CD4-positive, alpha-beta T cell (primary cell): ENCODE data around the gene TAF3. TPM values are rescaled to one million over a fixed set of nuclear protein-coding genes. Genes with fewer than 3 reads are reported as not detected.

Experiments used
- ATAC-seq: fragments of 200-7000 bp; cut with Tn5 transposase; one replicate; pipeline ENCODE4 v1.10.0; 2022; ENCODE audit warnings: mild to moderate bottlenecking; ENCODE audit not compliant: poor library complexity
- CTCF ChIA-PET: fragments of 350-600 bp; sonication (Branson Sonifier 250); formaldehyde crosslinking; loops from one replicate; lab custom pipeline; 2021; ENCODE audit warnings: antibody characterized with exemption, inconsistent platforms; lab: Charles Lee
- POLR2A ChIA-PET: fragments of 350-600 bp; sonication (Branson Sonifier 250); formaldehyde crosslinking; loops from one replicate; lab custom pipeline; 2021; ENCODE audit warnings: antibody characterized with exemption, inconsistent platforms; lab: Charles Lee
- DNase-seq, 14 experiments: peaks; one replicate each; pipeline ENCODE4 v3.0.0-alpha.2; 2013 to 2020; ENCODE audit warnings: mixed read lengths in 2 of 14
- H3K27ac ChIP-seq, 2 donors: one replicate each; pipeline versions ENCODE4 v1.5.1 to v1.7.0; 2013; ENCODE audit warnings: low read length in 2 of 2, low read depth in 1 of 2, mild to moderate bottlenecking in 1 of 2
- H3K27me3 ChIP-seq, 2 experiments: 1 replicate in 1 of 2; 2 replicates in 1 of 2; pipeline versions ENCODE4 v1.6.1 to v1.7.0; 2013; ENCODE audit warnings: low read length in 2 of 2, control low read depth in 1 of 2, mild to moderate bottlenecking in 1 of 2, moderate library complexity in 1 of 2; ENCODE audit not compliant: insufficient read depth in 2 of 2, control insufficient read depth in 1 of 2
- H3K36me3 ChIP-seq: one replicate; pipeline ENCODE4 v1.6.1; 2013; ENCODE audit warnings: low read length, control low read depth; ENCODE audit not compliant: insufficient read depth
- H3K4me1 ChIP-seq: one replicate; pipeline ENCODE4 v1.6.1; 2013; ENCODE audit warnings: low read length, control low read depth; ENCODE audit not compliant: insufficient read depth
- H3K4me3 ChIP-seq: one replicate; pipeline ENCODE4 v1.5.1; 2013; ENCODE audit warnings: mild to moderate bottlenecking, low read length, moderate library complexity
- H3K9me3 ChIP-seq, 2 experiments: 1 replicate in 1 of 2; 2 replicates in 1 of 2; pipeline versions ENCODE4 v1.6.1 to v1.7.0; 2013; ENCODE audit warnings: low read length in 2 of 2, mild to moderate bottlenecking in 2 of 2, control low read depth in 1 of 2, moderate library complexity in 1 of 2; ENCODE audit not compliant: control insufficient read depth in 1 of 2, insufficient read depth in 1 of 2
- H3K27ac Mint-ChIP-seq: one replicate; pipeline ENCODE4 v1.8.0; 2020; ENCODE audit warnings: mixed read lengths
- H3K27me3 Mint-ChIP-seq: one replicate; pipeline ENCODE4 v1.8.0; 2021; ENCODE audit warnings: mixed read lengths
- H3K36me3 Mint-ChIP-seq: one replicate; pipeline ENCODE4 v1.8.0; 2021; ENCODE audit warnings: low read depth, mixed read lengths
- H3K4me1 Mint-ChIP-seq: one replicate; pipeline ENCODE4 v1.8.0; 2021; ENCODE audit warnings: low read depth, mixed read lengths
- H3K4me3 Mint-ChIP-seq: one replicate; pipeline ENCODE4 v1.8.0; 2020; ENCODE audit warnings: mild to moderate bottlenecking, mixed read lengths
- H3K9me3 Mint-ChIP-seq: one replicate; pipeline ENCODE4 v1.8.0; 2020; ENCODE audit warnings: mixed read lengths
- intact Hi-C, 2 experiments: fragments of 100-400 bp; cut with DNase I in 1 of 2; cut with micrococcal nuclease in 1 of 2; formaldehyde crosslinking; loops; one replicate each; pipeline versions ENCODE4 v1.15.1 to v1.9.0; 2023 to 2025; cut with DNase I, micrococcal nuclease
- total RNA-seq, 174 experiments: library from RNA in 2 of 174; stranded (reverse) in 2 of 174; gene quantifications; one replicate each; pipeline ENCODE4 v1.2.3 and lab custom pipeline; 2021 to 2026
- TF ChIP-seq, protein P1 (sequence below): fragments of 200-600 bp; IDR thresholded peaks from one replicate; pipeline ENCODE4 v1.8.0; 2022; ENCODE audit warnings: antibody characterized with exemption, mild to moderate bottlenecking

TAF3 gene
- total RNA-seq, 2 experiments from 2014 or later = 12.6 to 12.8 TPM

GRCh38 chr10:7788639-7789286 lies 29.5 kb upstream of the TAF3 start:
- Mint-ChIP-seq H3K4me3 (no peak overlapping the region), H3K9me3 (no peaks in the 10 kb centered on the region), H3K27ac (no peak overlapping the region), H3K36me3 (peaks cover 29% of the 10 kb centered on the region), H3K27me3 (no peaks in the 10 kb centered on the region), H3K4me1 (peaks cover 66% of the 10 kb centered on the region)
- DNase-seq (peak in 3 of 14 experiments; percentile 3 to 24 (median 5)), ATAC-seq (peak; percentile 7)
- Histone ChIP-seq H3K27ac (peak overlapping the region in 1 of 2 donors; percentile 2), H3K9me3 (no peaks in the 10 kb centered on the region), H3K4me1 (peaks cover 27% of the 10 kb centered on the region), H3K27me3 (no peaks in the 10 kb centered on the region), H3K4me3 (peak overlapping the region; percentile 93), H3K36me3 (peaks cover 22% of the 10 kb centered on the region)
- CTCF ChIA-PET = interaction anchor here (1.0 kb wide), 1 partner anchor 29 kb away, joined by 6 read pairs; the partner anchor contains the start of gene TAF3
- intact Hi-C loops = loop anchor here (1.0 to 10.0 kb wide), 2 partner anchors 30 to 374 kb away; partner anchors contain the start of genes TAF3 (in 2 of the 2) and SFMBT2 (in 1 of the 2)
- TF ChIP-seq, protein P1, sequence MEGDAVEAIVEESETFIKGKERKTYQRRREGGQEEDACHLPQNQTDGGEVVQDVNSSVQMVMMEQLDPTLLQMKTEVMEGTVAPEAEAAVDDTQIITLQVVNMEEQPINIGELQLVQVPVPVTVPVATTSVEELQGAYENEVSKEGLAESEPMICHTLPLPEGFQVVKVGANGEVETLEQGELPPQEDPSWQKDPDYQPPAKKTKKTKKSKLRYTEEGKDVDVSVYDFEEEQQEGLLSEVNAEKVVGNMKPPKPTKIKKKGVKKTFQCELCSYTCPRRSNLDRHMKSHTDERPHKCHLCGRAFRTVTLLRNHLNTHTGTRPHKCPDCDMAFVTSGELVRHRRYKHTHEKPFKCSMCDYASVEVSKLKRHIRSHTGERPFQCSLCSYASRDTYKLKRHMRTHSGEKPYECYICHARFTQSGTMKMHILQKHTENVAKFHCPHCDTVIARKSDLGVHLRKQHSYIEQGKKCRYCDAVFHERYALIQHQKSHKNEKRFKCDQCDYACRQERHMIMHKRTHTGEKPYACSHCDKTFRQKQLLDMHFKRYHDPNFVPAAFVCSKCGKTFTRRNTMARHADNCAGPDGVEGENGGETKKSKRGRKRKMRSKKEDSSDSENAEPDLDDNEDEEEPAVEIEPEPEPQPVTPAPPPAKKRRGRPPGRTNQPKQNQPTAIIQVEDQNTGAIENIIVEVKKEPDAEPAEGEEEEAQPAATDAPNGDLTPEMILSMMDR = no peak
- POLR2A ChIA-PET = interaction anchor here (1.0 to 3.8 kb wide), 18 partner anchors 9 to 1440 kb away, joined by 3 to 135 read pairs (median 4); partner anchors contain the start of gene TAF3

- CTCF ChIA-PET = interaction anchor here (0.9 kb wide), 2 partner anchors 33 to 394 kb away, joined by 3 read pairs; no protein-coding TSS in a partner anchor
- H3K4me3 ChIP-seq = peak overlapping the region; percentile 93
Observed at GRCh38 chr10:7789390-7789789, 28.9 kb upstream of the TAF3 start.

GRCh38 chr10:7792541-7792940 lies 25.8 kb upstream of the TAF3 start:
- ChIA-PET CTCF (no interaction called here), POLR2A (interaction anchor here (0.9 to 2.3 kb wide), 2 partner anchors 25 to 269 kb away, joined by 4 to 19 read pairs; partner anchors contain the start of gene TAF3)
- H3K9me3 ChIP-seq = no peaks in the 10 kb centered on the region
- Mint-ChIP-seq H3K27ac (peak overlapping the region; percentile 34), H3K36me3 (peaks cover 65% of the 10 kb centered on the region), H3K9me3 (no peaks in the 10 kb centered on the region), H3K27me3 (no peaks in the 10 kb centered on the region), H3K4me1 (peaks cover 80% of the 10 kb centered on the region), H3K4me3 (peak overlapping the region; percentile 36)
- no peak overlapping the region for H3K27ac ChIP-seq
- intact Hi-C loops = no loop called here
- H3K27me3 ChIP-seq = no peaks in the 10 kb centered on the region
- TF ChIP-seq, protein P1 = no peak
- ATAC-seq = no peak
- peaks cover 33% of the 10 kb centered on the region for H3K36me3 ChIP-seq
- peaks cover 23% of the 10 kb centered on the region for H3K4me1 ChIP-seq
- no peak for DNase-seq
- no peak overlapping the region for H3K4me3 ChIP-seq

More at GRCh38 chr10:7789390-7789789, 28.9 kb upstream of the TAF3 start:
- H3K9me3 Mint-ChIP-seq = no peaks in the 10 kb centered on the region
- peaks cover 34% of the 10 kb centered on the region for H3K36me3 Mint-ChIP-seq
- no peak overlapping the region for H3K4me3 Mint-ChIP-seq
- no peaks in the 10 kb centered on the region for H3K27me3 Mint-ChIP-seq
- TF ChIP-seq, protein P1 = no peak
- Histone ChIP-seq H3K36me3 (peaks cover 18% of the 10 kb centered on the region), H3K27ac (no peak overlapping the region), H3K4me1 (peaks cover 27% of the 10 kb centered on the region), H3K9me3 (no peaks in the 10 kb centered on the region), H3K27me3 (no peaks in the 10 kb centered on the region)
- POLR2A ChIA-PET = interaction anchor here (3.8 kb wide), 1 partner anchor 29 kb away, joined by 135 read pairs; the partner anchor contains the start of gene TAF3
- H3K27ac Mint-ChIP-seq = no peak overlapping the region
- H3K4me1 Mint-ChIP-seq = peaks cover 67% of the 10 kb centered on the region
- ATAC-seq (no peak), DNase-seq (no peak)
- intact Hi-C loops = loop anchor here in 1 of 2 experiments (10.0 kb wide), 1 partner anchor 375 kb away; the partner anchor contains the start of gene SFMBT2
